HG02610 (cell line): ENCODE data around the gene LRRC8E.
"Not testable (repeated sequence)": the region's sequence is repeated elsewhere in the genome, so short reads cannot be mapped to it uniquely, and the experiment has no call there.

ENCODE experiments used
- ATAC-seq: cut with Tn5 transposase; IDR thresholded peaks from one replicate; pipeline ENCODE4 v1.9.1; 2021; ENCODE audit warnings: mild to moderate bottlenecking, moderate library complexity; ENCODE audit not compliant: unreplicated experiment

LRRC8E gene

GRCh38 chr19:7928741-7929701, 40.7 kb downstream of the LRRC8E start:
- ATAC-seq: no peak

GRCh38 chr19:7930030-7930429, 41.7 kb downstream of the LRRC8E start:
- not testable (repeated sequence) for ATAC-seq

GRCh38 chr19:7930765-7931164, 42.5 kb downstream of the LRRC8E start:
- ATAC-seq: no peak

- ATAC-seq: no peak
These were observed 43.1 kb downstream of the LRRC8E start for GRCh38 chr19:7931221-7932061.

- no peak for ATAC-seq
These were observed 44.1 kb downstream of the LRRC8E start for GRCh38 chr19:7932276-7932929.

GRCh38 chr19:7932930-7933300, 44.6 kb downstream of the LRRC8E start:
- no peak for ATAC-seq

- no peak for ATAC-seq
These were observed 45.1 kb downstream of the LRRC8E start for GRCh38 chr19:7933411-7933810.

- ATAC-seq: no peak
These were observed 45.8 kb downstream of the LRRC8E start for GRCh38 chr19:7933828-7934725.

- ATAC-seq: no peak
These were observed 46.5 kb downstream of the LRRC8E start for GRCh38 chr19:7934766-7935165.

- ATAC-seq: no peak
These were observed 52.5 kb downstream of the LRRC8E start for GRCh38 chr19:7940841-7941240.

GRCh38 chr19:7941895-7942596, 53.7 kb downstream of the LRRC8E start:
- ATAC-seq: no peak

GRCh38 chr19:7942981-7943443, 54.7 kb downstream of the LRRC8E start:
- ATAC-seq: peak; percentile 10

- peak; percentile 94 for ATAC-seq
These were observed 55.3 kb downstream of the LRRC8E start, which contains the start of gene TIMM44 for GRCh38 chr19:7943444-7944176. TIMM44 (minus strand) TSS chr19:7943666; CDS start chr19:7943651, 15 bp downstream.

GRCh38 chr19:7944177-7944761, 56.0 kb downstream of the LRRC8E start:
- peak; percentile 29 for ATAC-seq

- no peak for ATAC-seq
These were observed 59.6 kb downstream of the LRRC8E start for GRCh38 chr19:7947939-7948338.
